Stimulated activated CD8-positive, alpha-beta memory T cell treated with anti-CD3 and anti-CD28 coated beads, Interleukin-12 subunit alpha, Interleukin-12 subunit beta, amount 100 ng/mL, for 4 hours (primary cell): ENCODE data around the gene PIP5KL1.

Experiments
- DNase-seq: peaks from one replicate; pipeline ENCODE4 v3.0.0-alpha.2; 2020; ENCODE audit warnings: low read depth

Gene PIP5KL1

DNA sequence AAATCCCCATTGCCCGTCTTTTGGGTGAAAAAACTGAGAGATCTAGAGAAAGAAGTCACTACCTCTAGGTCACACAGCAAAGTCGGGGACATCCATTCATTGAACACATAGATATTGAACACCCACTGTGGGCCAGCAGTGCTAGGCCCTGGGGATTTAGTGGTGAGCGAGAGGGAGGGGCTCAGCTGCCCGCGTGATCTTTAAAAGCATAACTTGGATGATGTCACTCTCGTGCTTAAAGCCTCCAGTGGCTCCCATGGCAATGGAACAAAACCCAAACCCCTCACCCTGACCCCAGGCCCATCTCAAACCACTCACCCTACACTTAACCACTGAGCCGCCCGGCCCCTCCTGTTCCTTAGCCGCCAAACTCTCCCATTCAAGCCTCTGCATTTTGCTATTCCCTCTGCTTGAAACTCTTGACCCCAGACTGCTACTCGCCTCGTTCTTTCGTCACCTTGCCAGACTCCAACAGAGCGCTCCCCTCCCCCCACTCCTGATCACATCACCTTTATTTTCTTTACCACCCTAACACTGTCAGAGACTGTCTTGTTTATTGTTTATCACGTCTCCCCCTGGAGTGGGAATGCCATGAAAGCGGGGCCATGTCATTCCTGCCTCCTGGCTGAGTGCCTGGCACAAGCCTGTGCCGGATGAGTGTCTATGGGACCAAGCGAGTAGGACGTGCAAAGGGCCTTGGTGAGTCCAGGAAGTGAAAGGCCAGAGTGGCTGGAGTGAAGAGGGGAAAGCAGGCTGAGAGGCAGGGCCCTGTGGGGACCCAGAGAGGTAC is 710 bp upstream of the PIP5KL1 start:
- no peak for DNase-seq

DNA sequence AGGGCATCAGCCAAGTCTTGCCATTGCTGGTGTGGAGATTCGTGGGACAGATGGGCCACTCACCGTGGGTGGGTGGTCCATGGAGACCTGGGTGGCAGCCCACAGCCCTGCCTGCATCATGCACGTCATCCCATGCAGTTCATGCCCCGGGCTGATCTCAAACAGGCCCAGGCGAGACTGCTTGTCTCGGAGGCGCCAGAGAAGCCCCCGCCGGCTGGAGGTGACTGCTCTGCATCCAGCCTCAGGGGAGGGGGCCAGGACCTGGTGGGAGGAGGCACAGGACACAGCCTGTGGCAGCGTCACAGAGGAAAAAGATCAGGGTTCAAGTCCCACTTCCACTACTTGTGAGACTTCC is 975 bp downstream of the PIP5KL1 start:
- no peak for DNase-seq

DNA sequence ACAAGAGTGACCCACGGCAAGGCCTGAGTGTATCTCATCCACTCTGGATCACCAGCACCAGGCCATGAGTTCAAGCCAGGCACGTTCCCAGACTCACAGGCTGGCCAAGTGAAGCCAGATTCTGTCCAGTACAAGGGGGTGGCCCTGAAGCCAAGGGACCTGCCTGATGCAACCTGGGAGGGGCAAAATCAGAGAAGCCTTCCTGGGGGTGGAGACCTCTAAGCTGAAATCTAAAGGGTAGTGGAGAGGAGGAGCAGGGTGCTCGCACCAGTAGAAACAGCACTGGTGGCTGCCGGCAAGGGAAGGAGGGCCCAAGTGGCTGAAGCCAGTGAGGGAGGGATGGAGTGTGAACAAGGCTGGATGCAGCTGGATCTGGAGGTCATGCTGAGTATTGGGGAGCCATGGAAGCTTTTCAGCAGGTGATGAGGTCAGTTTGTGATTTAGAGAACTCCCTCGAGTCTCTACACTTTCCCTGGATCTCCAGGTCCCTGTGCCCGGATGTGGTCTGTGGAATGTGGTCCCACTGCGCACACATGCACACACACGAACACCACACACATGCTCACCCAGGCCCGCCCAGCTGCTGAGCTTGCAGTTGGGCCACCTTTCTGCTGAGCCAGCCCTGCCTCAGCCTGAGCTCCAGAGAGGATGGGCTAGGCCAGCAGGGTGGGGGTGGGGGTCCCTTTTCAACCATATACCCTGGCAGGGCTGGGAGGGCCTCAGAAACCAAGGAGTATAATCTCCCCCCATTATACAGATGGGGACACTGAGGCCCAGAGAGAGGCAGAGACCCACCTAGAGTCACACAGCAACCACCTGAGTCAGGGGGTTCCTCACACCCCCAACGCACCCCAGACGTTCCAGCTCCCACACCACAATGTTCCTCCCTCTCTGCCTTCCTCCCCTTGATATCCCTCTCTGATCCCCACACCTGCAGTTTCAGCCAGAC is 1.6 kb downstream of the PIP5KL1 start:
- no peak for DNase-seq

GRCh38 chr9:127927988-127928675 is 2.4 kb downstream of the PIP5KL1 start:
- DNase-seq, result no peak

- DNase-seq, result no peak
Measured at GRCh38 chr9:127927201-127927987, 3.2 kb downstream of the PIP5KL1 start.

GRCh38 chr9:127926906-127927200 is 3.7 kb downstream of the PIP5KL1 start:
- DNase-seq, result no peak

- no peak for DNase-seq
Measured at GRCh38 chr9:127925959-127926905, 4.3 kb downstream of the PIP5KL1 start.

DNA sequence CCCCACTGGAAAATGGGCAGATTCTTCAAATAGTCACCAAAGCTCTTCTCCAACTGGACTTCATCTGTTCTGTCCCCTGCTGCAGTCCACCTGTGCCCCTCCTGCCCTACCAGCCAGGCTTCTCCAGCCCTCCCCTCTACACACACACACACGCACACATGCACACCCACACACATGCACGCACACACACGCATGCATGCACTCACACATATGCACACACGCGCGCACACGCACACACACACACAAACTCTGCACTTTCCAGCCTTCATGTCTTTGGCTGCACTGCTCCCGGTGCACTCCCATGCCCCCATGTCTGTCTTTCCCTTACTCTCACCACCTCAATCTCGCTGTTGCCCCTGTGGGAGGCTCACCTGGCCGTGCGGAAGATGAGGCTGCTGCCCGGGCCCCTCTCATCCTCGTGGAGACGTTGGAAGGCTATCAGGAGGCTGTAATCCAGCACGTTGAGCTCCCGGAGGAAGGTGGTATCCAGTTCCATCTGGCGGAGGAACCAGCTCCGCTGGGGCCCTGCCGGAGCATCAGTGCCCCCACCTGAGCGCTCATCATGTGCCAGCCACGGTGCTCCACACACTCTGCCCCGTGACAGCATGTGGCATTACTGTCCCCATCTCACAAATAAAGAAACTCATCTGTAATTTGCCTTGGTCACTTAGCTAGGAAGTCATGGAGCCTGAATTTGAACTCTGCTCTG is 5.7 kb downstream of the PIP5KL1 start:
- DNase-seq, result no peak

GRCh38 chr9:127923771-127924170 is 6.8 kb downstream of the PIP5KL1 start:
- no peak for DNase-seq

GRCh38 chr9:127923046-127923445 is 7.5 kb downstream of the PIP5KL1 start:
- no peak for DNase-seq

GRCh38 chr9:127921557-127922120 is 8.9 kb downstream of the PIP5KL1 start:
- DNase-seq, result peak; percentile 56

- DNase-seq, result no peak
Measured at GRCh38 chr9:127920794-127921193, 9.8 kb downstream of the PIP5KL1 start.

- DNase-seq, result no peak
Measured at GRCh38 chr9:127919253-127919815, 11.2 kb downstream of the PIP5KL1 start.

DNA sequence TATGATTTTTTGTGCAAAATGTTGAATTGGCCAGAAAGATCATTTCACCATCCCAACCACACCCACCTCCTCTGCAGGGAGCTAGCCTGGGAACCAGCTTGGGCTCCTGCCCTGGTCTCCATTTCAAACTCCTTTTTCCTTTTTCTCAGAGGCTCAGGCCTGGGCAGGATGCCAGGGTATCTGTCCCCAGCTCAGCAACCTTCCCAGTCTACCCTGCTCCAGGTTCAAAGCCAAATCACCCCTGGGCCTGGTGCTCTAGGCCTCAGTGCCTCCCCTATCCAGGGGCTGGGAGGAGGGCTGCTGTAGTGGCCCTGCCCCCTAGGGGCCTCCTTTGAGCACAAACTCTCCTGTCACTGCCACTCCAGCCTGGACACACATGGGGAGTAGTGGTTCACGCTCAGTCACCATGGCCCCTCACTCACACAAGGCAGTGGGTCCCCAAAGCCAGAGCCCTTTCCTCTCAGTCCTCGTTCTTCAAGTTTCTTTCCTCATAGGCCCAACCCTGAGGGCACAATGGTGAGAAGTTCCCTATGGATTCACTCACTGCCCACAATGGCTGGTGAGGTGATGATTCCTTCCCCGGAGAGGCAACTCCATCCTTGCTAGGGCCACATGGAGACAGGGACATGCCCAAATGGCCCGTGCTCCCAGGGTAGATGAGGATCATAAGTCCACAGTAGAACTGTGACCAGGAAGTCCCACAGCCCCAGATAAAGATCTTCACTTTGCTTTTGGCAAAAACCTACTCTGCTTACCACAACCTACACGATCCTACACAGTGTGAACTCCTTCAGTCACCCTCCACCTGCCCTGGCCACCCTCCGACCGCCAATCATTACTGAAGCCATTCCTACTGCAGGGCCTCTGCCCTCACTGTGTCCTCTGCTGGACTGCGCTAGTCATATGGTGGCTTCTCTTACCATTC is 12.1 kb downstream of the PIP5KL1 start:
- no peak for DNase-seq

- no peak for DNase-seq
Measured at GRCh38 chr9:127917603-127918002, 13.0 kb downstream of the PIP5KL1 start.

DNA sequence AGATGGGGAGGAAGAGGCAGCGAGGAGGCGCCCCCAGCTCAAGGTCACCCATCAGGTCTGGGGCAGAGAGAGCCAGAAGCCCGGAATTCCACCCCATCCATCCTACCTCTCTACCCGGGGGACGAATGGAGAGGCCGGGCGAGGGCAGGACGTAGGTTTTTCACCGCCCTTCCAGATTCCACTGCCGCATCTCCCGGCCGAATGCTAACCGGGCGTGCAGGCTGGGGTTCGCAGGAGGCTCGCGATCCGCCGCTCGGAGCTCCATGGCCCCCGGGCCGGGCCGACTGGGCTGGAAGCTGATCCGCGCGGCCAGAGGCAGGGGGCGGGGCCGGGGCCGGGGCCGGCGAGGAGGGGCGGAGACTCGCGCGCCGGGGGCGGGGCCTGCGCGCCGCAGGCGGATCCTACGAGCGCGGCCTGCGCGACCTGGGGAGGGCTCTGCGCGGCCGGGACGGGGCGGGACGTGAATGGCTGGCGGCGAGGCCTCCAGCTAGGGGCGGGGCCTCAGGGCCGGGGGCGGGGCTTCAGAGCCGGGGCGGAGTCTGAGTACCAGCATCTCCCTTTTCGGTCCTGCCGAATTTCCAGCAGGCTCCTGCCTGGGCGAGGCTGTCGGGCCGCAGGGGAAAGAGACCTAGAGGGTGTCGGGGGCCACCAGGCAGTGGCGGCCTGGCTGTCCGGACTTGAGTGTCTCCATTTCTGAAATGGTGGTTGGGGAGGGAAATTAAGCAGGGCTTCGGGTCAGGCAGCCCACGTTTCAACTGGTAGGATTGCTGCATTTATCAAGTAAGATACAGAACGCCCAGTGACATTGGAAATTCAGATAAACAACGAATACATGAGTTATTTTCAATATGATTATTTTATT is 13.6 kb downstream of the PIP5KL1 start, which contains the start of gene ST6GALNAC4:
TSS of gene ST6GALNAC4 (minus strand) at position 322 of the 862 bp plus-strand sequence. CDS start 622 bp downstream, outside the sequence.
- peak; percentile 94 for DNase-seq
